Right lobe of liver (tissue), 6 donors: ENCODE results near the gene ASCC3. TPM values are rescaled to one million over a fixed set of nuclear protein-coding genes. Genes with fewer than 3 reads are reported as not detected.

Experiments
- ATAC-seq, 4 donors: fragments of 200-7000 bp; cut with Tn5 transposase; one replicate each; pipeline ENCODE4 v1.9.1; 2020; ENCODE audit warnings: mild to moderate bottlenecking in 4 of 4, moderate library complexity in 4 of 4
- DNase-seq, 3 donors: peaks; one replicate each; pipeline ENCODE4 v3.0.0-alpha.2; 2020
- H3K27ac ChIP-seq, 3 donors: fragments of 200-600 bp; one replicate each; pipeline ENCODE4 v1.8.0; 2022
- H3K27me3 ChIP-seq, 2 donors: fragments of 200-600 bp; one replicate each; pipeline ENCODE4 v1.8.0; 2022
- H3K36me3 ChIP-seq, 4 donors: fragments of 200-600 bp; sonication (generic) in 1 of 4; one replicate each; pipeline versions ENCODE4 v1.5.1 to v1.8.0; 2017 to 2022; ENCODE audit warnings: control low read depth in 1 of 4
- H3K4me1 ChIP-seq, 4 donors: fragments of 200-600 bp; sonication (generic) in 1 of 4; one replicate each; pipeline versions ENCODE4 v1.5.1 to v1.8.0; 2017 to 2022; ENCODE audit warnings: control low read depth in 1 of 4
- H3K4me3 ChIP-seq, 3 donors: fragments of 200-600 bp; one replicate each; pipeline ENCODE4 v1.8.0; 2022
- H3K9me3 ChIP-seq, 4 donors: fragments of 200-600 bp; sonication (generic) in 1 of 4; one replicate each; pipeline versions ENCODE4 v1.5.1 to v1.8.0; 2017 to 2022; ENCODE audit warnings: control low read depth in 1 of 4
- POLR2A ChIP-seq: fragments of 450-650 bp; IDR thresholded peaks from one replicate; pipeline ENCODE4 v1.6.1; 2017; ENCODE audit warnings: antibody characterized with exemption, mild to moderate bottlenecking
- WGBS: methylation state at CpG from one replicate; pipeline ENCODE4 v1.1.6; 2018; ENCODE audit warnings: low coverage, low lambda C conversion rate; ENCODE audit not compliant: insufficient coverage; ENCODE audit errors: missing lambda C conversion rate; 5-methylcytosine and 5-hydroxymethylcytosine counted together
- intact Hi-C, 2 donors: fragments of 100-400 bp; cut with DNase I; formaldehyde crosslinking; loops; one replicate each; pipeline versions ENCODE4 v1.11.2 to v1.14.1; 2022
- total RNA-seq, 6 experiments: library from RNA; depleted of rRNA in 2 of 6; stranded (reverse); fragments of >200 nt in 2 of 6; fragmentation: NEBNext Ultra II Directional in 3 of 6; extraction: Animal tissue kit (Norgen Biotek cat#: 25700) in 3 of 6; gene quantifications; one replicate each; pipeline versions ENCODE4 v1.1.0 to v1.2.4, GENCODE V29; 2016 to 2023
- TF ChIP-seq, protein P1 (sequence below), 4 donors: fragments of 200-600 bp in 3 of 4; fragments of 450-650 bp in 1 of 4; IDR thresholded peaks; one replicate each; pipeline versions ENCODE4 v1.5.1 to v1.8.0; 2016 to 2022; ENCODE audit warnings: antibody characterized with exemption in 4 of 4, mild to moderate bottlenecking in 2 of 4
- donor health status: DM: no; HTN: yes; CAD: no.
- donor health status: DM: no; HTN: no; CAD: no.
- donor health status: DM: no; HTN: no; CAD: no.
- donor health status: DM: no; HTN: yes; CAD: no.
- donor health status: DM: no; HTN: yes; CAD: no.

Gene ASCC3
- total RNA-seq, 6 experiments from 2014 or later: 17.0 to 28.2 (median 24.9) TPM

DNA sequence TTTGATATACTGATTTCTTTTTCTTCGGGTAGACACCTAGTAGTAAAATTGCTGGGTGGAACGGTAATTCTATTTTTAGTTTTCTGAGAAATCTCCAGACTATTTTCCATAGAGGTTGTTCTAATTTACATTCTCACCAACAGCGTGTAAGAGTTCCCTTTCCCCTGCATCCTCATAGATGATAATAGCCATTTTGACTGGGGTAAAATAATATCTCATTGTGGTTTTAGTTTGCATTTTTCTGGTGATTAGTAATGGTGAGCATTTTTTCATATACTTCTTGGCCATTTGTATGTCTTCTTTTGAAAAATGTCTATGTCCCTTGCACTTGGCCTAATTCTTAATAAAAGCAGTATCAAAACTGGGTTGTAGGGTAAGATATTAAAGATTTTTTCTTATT lies 267.5 kb downstream of the ASCC3 start:
- TF ChIP-seq POLR2A: no peak
- TF ChIP-seq, protein P1, sequence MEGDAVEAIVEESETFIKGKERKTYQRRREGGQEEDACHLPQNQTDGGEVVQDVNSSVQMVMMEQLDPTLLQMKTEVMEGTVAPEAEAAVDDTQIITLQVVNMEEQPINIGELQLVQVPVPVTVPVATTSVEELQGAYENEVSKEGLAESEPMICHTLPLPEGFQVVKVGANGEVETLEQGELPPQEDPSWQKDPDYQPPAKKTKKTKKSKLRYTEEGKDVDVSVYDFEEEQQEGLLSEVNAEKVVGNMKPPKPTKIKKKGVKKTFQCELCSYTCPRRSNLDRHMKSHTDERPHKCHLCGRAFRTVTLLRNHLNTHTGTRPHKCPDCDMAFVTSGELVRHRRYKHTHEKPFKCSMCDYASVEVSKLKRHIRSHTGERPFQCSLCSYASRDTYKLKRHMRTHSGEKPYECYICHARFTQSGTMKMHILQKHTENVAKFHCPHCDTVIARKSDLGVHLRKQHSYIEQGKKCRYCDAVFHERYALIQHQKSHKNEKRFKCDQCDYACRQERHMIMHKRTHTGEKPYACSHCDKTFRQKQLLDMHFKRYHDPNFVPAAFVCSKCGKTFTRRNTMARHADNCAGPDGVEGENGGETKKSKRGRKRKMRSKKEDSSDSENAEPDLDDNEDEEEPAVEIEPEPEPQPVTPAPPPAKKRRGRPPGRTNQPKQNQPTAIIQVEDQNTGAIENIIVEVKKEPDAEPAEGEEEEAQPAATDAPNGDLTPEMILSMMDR (IDR thresholded peaks at IDR 0.05): no peak
- no peak overlapping the region for H3K27ac ChIP-seq
- no peaks in the 10 kb centered on the region for H3K9me3 ChIP-seq
- DNase-seq (no peak), ATAC-seq (no peak)
- peaks cover 0 to 3% (median 0%) of the 10 kb centered on the region in 4 donors for H3K4me1 ChIP-seq
- WGBS: 88% methylated on average over 3 of the region's 3 CpGs
- H3K27me3 ChIP-seq: no peaks in the 10 kb centered on the region
- no peak overlapping the region for H3K4me3 ChIP-seq
- H3K36me3 ChIP-seq: peaks cover 0 to 3% (median 0%) of the 10 kb centered on the region in 4 donors
- intact Hi-C loops: no loop called here

DNA sequence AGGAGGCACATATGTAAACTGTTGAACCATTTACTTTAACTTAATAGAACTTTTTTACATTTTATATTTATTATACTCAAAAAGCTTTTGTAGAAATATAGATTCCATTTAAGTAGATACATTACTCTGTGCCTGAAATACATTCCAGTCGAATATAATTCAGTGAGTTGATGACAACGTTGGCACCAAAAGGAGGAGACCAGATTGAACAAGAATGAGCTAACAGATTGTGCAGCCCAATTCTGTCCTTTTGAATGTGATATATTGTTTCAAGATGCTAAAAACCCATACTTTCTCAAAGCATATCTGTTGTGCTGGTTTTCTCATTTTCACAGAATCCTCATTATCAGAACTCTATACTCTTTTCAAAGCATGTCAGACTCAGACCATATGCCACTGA lies 269.0 kb downstream of the ASCC3 start:
- 92% methylated on average over 2 of the region's 2 CpGs for WGBS
- intact Hi-C loops: no loop called here
- DNase-seq (no peak), ATAC-seq (no peak)
- Histone ChIP-seq H3K27me3 (no peaks in the 10 kb centered on the region), H3K36me3 (peaks cover 0 to 3% (median 0%) of the 10 kb centered on the region in 4 donors), H3K4me1 (no peaks in the 10 kb centered on the region), H3K9me3 (no peaks in the 10 kb centered on the region), H3K4me3 (no peak overlapping the region), H3K27ac (no peak overlapping the region)
- TF ChIP-seq POLR2A: no peak
- TF ChIP-seq, protein P1 (IDR thresholded peaks at IDR 0.05): no peak

DNA sequence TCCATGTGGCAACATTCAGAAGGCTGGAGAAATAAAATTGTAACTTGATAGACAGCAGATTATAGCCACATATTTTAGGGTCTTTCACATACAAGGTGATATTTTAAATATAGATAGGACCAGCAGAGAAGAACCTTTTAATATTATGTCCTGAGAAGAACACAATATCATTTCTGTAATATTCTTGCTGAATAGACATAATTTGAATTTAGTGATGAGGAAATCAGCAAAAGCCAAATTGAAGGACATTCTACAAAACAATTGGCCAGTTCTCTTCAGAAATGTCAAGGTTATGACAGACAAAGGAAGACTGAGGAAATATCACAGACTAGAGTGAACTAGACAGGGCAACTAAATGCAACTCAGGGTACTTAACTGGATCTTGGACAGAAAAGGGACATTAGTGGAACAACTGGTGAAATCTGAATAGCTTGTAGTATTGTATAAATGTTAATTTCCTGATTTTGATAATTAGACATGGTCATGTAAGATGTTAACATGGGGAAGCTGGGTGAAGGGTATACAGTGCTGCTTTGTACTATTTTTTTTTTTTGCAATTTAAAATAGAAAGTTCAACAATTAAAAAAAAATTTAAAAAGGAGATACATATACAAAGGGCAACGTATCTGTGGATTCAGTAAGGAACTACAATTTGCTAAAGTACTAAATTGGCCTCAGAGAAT lies 281.9 kb downstream of the ASCC3 start:
- H3K9me3 ChIP-seq: no peaks in the 10 kb centered on the region
- intact Hi-C loops: no loop called here

DNA sequence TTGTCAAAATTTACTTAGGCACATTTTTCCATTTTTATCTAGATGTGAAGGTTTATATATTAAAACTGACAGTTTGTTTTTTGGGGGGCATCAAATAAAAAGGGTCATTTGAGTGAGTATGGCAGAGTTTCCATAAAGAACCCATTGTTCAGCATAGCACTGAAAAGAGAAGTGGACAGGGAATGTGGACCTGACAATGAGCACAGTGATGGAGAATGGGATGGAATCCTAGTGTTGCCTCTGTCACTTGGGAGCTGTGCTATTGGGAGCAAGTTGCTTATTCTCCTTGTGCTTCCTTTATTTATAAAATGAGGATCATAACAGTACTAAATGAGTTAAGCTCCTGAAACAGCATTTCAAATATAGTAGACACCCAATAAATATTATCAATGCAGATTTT lies 285.7 kb downstream of the ASCC3 start:
- H3K27ac ChIP-seq: no peak overlapping the region
- no peaks in the 10 kb centered on the region for H3K9me3 ChIP-seq
- intact Hi-C loops: no loop called here
- ATAC-seq (no peak), DNase-seq (no peak)
- H3K4me1 ChIP-seq: no peaks in the 10 kb centered on the region
- no peaks in the 10 kb centered on the region for H3K27me3 ChIP-seq
- H3K4me3 ChIP-seq: no peak overlapping the region
- TF ChIP-seq, protein P1 (IDR thresholded peaks at IDR 0.05): no peak
- no peak for TF ChIP-seq POLR2A
- H3K36me3 ChIP-seq: peaks cover 0 to 3% (median 0%) of the 10 kb centered on the region in 4 donors

More for the DNA sequence above, 281.9 kb downstream of the ASCC3 start:
- Histone ChIP-seq H3K27me3 (no peaks in the 10 kb centered on the region), H3K27ac (no peak overlapping the region), H3K36me3 (peaks cover 0 to 7% (median 4%) of the 10 kb centered on the region in 4 donors), H3K4me1 (no peaks in the 10 kb centered on the region), H3K4me3 (no peak overlapping the region)
- WGBS: 100% methylated on average over 1 of the region's 1 CpG
- DNase-seq (no peak), ATAC-seq (no peak)
- no peak for TF ChIP-seq POLR2A
- TF ChIP-seq, protein P1 (IDR thresholded peaks at IDR 0.05): no peak

DNA sequence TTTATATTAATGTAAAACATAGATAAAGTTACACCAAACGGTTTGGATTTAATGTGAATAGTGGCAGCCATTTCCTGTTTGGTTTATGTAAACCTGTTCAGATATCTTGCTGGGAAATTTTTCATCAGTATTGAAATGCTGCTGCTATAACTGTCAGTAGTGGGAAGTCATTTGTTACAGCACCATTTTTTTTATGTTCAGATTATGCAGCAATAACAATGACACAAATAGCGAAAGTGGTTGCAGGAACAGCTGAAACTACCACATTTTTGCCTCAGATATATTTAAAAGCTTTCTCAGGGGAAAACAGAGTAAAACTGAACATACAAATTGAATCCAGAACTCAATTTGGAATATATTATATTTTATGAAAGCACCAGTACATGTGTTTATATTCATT lies 287.6 kb downstream of the ASCC3 start:
- H3K4me3 ChIP-seq: no peak overlapping the region
- no peak for DNase-seq
- H3K36me3 ChIP-seq: no peaks in the 10 kb centered on the region
- H3K27me3 ChIP-seq: no peaks in the 10 kb centered on the region
- no peaks in the 10 kb centered on the region for H3K4me1 ChIP-seq
- no peaks in the 10 kb centered on the region for H3K9me3 ChIP-seq
- H3K27ac ChIP-seq: no peak overlapping the region
- TF ChIP-seq POLR2A: no peak
- TF ChIP-seq, protein P1 (IDR thresholded peaks at IDR 0.05): no peak
- no peak for ATAC-seq
- intact Hi-C loops: no loop called here
- 33% methylated on average over 1 of the region's 2 CpGs for WGBS
